Bronchial epithelial cell (primary cell): ENCODE measurements around the gene UPB1. TPM values are rescaled to one million over a fixed set of nuclear protein-coding genes. Genes with fewer than 3 reads are reported as not detected.

Experiments used
- DNase-seq: peaks from one replicate; pipeline ENCODE4 v3.0.0-alpha.2; 2010; ENCODE audit warnings: low read depth
- FAIRE-seq: peaks from 2 replicates; lab custom pipeline; 2011; peaks lifted over from hg19 to GRCh38; lab: Jason Lieb, UNC
- H3K27me3 ChIP-seq: 2 replicates; pipeline ENCODE4 v1.5.1; 2011; ENCODE audit warnings: low read length; ENCODE audit not compliant: control insufficient read depth, insufficient read depth
- H3K36me3 ChIP-seq: 2 replicates; pipeline ENCODE4 v1.5.1; 2011; ENCODE audit warnings: low read length; ENCODE audit not compliant: control insufficient read depth, insufficient read depth
- H3K4me3 ChIP-seq: 2 replicates; pipeline ENCODE4 v1.5.1; 2011; ENCODE audit warnings: mild to moderate bottlenecking, low read depth, low read length, control low read depth
- total RNA-seq: library from RNA; depleted of rRNA; stranded (reverse); fragments of >200 nt; gene quantifications from 2 replicates; pipeline ENCODE4 v1.2.1, GENCODE V29; 2014
- TF ChIP-seq, protein P1 (sequence below): IDR thresholded peaks from 2 replicates; pipeline ENCODE4 v1.5.1; 2011; ENCODE audit warnings: mild to moderate bottlenecking, moderate library complexity, low read length, control low read depth, inconsistent platforms; ENCODE audit not compliant: insufficient read depth, severe bottlenecking

UPB1 gene
- total RNA-seq, 1 donor from 2014 or later, result not detected

DNA sequence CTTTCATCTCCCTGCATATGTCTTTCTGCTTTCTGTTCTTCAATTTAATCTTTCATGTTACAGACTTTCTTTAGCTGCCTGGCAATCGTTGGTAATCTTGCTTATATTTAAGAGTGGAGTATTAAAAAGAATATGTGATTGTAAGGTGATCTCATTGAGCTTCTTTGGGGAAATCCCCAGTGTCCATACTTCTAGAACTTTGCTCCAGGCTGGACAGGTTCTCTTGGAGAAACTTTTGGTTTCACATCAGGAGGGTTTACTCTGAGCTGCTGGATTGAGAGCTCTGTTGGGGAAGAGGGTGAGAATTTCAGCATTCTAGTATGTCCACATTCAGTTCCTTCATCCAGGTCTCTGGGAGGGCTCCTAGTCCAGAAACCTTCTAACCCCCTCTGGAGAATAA is 81.6 kb downstream of the UPB1 start:
- TF ChIP-seq, protein P1, sequence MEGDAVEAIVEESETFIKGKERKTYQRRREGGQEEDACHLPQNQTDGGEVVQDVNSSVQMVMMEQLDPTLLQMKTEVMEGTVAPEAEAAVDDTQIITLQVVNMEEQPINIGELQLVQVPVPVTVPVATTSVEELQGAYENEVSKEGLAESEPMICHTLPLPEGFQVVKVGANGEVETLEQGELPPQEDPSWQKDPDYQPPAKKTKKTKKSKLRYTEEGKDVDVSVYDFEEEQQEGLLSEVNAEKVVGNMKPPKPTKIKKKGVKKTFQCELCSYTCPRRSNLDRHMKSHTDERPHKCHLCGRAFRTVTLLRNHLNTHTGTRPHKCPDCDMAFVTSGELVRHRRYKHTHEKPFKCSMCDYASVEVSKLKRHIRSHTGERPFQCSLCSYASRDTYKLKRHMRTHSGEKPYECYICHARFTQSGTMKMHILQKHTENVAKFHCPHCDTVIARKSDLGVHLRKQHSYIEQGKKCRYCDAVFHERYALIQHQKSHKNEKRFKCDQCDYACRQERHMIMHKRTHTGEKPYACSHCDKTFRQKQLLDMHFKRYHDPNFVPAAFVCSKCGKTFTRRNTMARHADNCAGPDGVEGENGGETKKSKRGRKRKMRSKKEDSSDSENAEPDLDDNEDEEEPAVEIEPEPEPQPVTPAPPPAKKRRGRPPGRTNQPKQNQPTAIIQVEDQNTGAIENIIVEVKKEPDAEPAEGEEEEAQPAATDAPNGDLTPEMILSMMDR, result no peak
- FAIRE-seq, result no peak
- Histone ChIP-seq H3K4me3 (no peak overlapping the region), H3K36me3 (peaks cover 6% of the 10 kb centered on the region), H3K27me3 (no peaks in the 10 kb centered on the region)
- no peak for DNase-seq

Other genes starting within 250 kb of the UPB1 start
- gene SPECC1L, start 224.5 kb upstream of the UPB1 start, total RNA-seq, result 25.0 and 28.3 TPM in 2 replicates
- under 0.01 and 0.77 TPM in 2 replicates for gene ADORA2A, start 67.7 kb upstream of the UPB1 start, total RNA-seq
- 71.6 and 134 TPM in 2 replicates for gene GUCD1, start 59.8 kb downstream of the UPB1 start, total RNA-seq
- 147 and 182 TPM in 2 replicates for gene SNRPD3, start 60.7 kb downstream of the UPB1 start, total RNA-seq
- gene LRRC75B, start 97.7 kb downstream of the UPB1 start, total RNA-seq, result 4.2 and 5.5 TPM in 2 replicates
- gene GGT1, start 107.9 kb downstream of the UPB1 start, total RNA-seq, result 2.9 and 4.7 TPM in 2 replicates